ENCODE measurements around the gene TARS2.

TARS2 gene

DNA sequence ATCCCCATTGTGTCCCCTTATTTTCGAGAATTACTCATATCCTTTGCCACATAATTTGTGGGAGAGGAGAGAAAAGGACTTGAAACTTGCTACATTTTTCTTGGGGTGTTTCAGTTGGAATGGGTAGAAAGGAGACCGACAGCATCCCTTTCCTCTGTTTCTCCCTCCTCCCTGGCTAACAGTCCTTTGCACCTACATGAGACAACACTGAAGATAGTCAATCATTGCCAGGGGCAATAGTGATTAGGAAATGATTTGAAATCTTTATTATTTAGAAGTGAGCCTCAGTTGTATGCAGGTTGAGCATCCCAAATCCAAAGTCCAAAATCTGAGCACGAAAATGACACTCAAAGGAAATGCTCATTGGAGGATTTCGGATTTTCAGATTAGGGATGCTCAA is 7.8 kb upstream of the TARS2 start:
- H3K4me3 ChIP-seq (ENCODE audit: low read depth, low read length): no peak overlapping the region
- DNase-seq (ENCODE audit: low read depth): no peak
- TF ChIP-seq CTCF (IDR thresholded peaks at IDR 0.05; ENCODE audit: control insufficient read depth, extremely low read depth, insufficient read depth): no peak

DNA sequence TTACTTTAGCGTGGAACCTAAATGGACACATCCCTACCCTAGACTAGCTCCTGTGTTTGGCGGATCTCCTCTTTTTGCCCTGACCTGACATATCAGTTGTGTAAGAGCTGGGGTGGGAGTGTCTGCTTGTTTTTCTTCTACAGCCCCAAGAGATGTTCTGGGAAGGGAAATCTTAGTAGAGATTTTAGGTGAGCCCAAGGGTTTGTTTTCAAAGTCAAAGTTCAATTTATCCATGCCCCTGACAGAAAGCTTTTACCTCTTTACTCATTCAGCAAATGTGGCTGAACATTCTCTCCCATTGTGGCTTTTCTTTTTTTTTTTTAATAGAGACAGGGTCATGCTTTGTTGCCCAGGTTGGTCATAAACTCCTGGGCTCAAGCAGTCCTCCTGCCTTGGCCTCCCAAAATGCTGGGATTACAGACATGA is 7.3 kb upstream of the TARS2 start:
- no peak for DNase-seq (ENCODE audit: low read depth)
- no peak overlapping the region for H3K4me3 ChIP-seq (ENCODE audit: low read depth, low read length)
- TF ChIP-seq CTCF (IDR thresholded peaks at IDR 0.05; ENCODE audit: control insufficient read depth, extremely low read depth, insufficient read depth): no peak

GRCh38 chr1:150484431-150484830 is 2.8 kb upstream of the TARS2 start:
- no peak for TF ChIP-seq CTCF (IDR thresholded peaks at IDR 0.05; ENCODE audit: control insufficient read depth, extremely low read depth, insufficient read depth)
- H3K4me3 ChIP-seq (ENCODE audit: low read depth, low read length): no peak overlapping the region
- DNase-seq (ENCODE audit: low read depth): no peak

DNA sequence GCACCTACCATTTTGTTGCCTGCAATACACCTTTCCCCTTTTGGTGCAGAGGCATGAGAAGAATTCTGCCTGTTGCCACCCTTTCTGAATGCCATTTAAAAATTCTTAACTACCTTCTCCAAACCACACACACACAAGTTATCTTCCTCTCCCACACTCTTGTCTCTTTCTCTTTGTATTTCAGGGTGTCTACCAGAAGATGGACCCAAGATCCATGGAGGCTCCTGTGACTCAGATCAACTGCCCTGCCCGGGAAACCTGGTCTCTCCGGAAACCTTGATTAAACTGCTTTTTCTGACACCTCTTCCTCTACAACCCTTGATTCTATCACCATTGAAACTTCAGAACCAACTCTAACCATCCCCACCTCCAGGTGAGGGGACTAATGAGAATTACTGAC is 2.4 kb upstream of the TARS2 start:
- no peak for DNase-seq (ENCODE audit: low read depth)
- TF ChIP-seq CTCF (IDR thresholded peaks at IDR 0.05; ENCODE audit: control insufficient read depth, extremely low read depth, insufficient read depth): no peak
- H3K4me3 ChIP-seq (ENCODE audit: low read depth, low read length): no peak overlapping the region

- H3K4me3 ChIP-seq (ENCODE audit: low read depth, low read length): peak overlapping the region; percentile 95
- TF ChIP-seq CTCF (IDR thresholded peaks at IDR 0.05; ENCODE audit: control insufficient read depth, extremely low read depth, insufficient read depth): no peak
- DNase-seq (ENCODE audit: low read depth): no peak
Measured at GRCh38 chr1:150487763-150488115, 520 bp downstream of the TARS2 start.

GRCh38 chr1:150493175-150493574 is 6.0 kb downstream of the TARS2 start:
- TF ChIP-seq CTCF (IDR thresholded peaks at IDR 0.05; ENCODE audit: control insufficient read depth, extremely low read depth, insufficient read depth): no peak
- no peak overlapping the region for H3K4me3 ChIP-seq (ENCODE audit: low read depth, low read length)
- DNase-seq (ENCODE audit: low read depth): no peak

DNA sequence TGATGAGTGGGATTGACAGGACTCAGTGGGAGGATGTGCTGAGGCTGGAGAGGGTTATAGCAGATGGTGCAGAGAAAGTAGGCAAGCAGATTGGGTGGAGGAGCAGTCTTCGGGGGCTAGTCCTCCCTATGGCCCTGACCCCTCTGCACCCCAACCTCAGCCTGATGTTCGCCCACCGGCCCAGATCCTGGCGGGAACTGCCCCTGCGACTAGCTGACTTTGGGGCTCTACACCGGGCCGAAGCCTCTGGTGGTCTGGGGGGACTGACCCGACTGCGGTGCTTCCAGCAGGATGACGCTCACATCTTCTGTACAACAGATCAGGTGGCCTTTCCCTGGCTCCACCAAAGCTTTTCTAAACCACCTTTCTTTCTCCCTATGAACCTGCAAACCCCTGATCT is 11.1 kb downstream of the TARS2 start:
- no peak for DNase-seq (ENCODE audit: low read depth)
- no peak for TF ChIP-seq CTCF (IDR thresholded peaks at IDR 0.05; ENCODE audit: control insufficient read depth, extremely low read depth, insufficient read depth)
- H3K4me3 ChIP-seq (ENCODE audit: low read depth, low read length): no peak overlapping the region
